Loucy (cell line): ENCODE results near the gene ZCCHC8.

ENCODE experiments used
- CTCF ChIP-seq: fragments of 200-600 bp; sonication (generic); conservative IDR thresholded peaks from 2 replicates; pipeline ENCODE4 v1.5.1; 2014; ENCODE audit warnings: mild to moderate bottlenecking, antibody characterized with exemption, low read length
- EZH2phosphoT487 ChIP-seq: fragments of 200-600 bp; IDR thresholded peaks from 2 replicates; pipeline ENCODE4 v1.6.1; 2018; ENCODE audit warnings: antibody characterized with exemption, mild to moderate bottlenecking, moderate library complexity, borderline replicate concordance

GRCh38 chr12:122486805-122487426, 13.8 kb downstream of the ZCCHC8 start:
- no peak for TF ChIP-seq CTCF
- TF ChIP-seq EZH2phosphoT487: no peak
